GM12865 (cell line): ENCODE data around the gene FOXL3.

ENCODE experiments used
- DNase-seq: peaks from one replicate; pipeline ENCODE4 v3.0.0; 2010; ENCODE audit warnings: low read depth
- H3K4me3 ChIP-seq: 2 replicates; pipeline ENCODE4 v1.5.1; 2011; ENCODE audit warnings: mild to moderate bottlenecking, low read depth, low read length, control low read depth
- CTCF ChIP-seq: IDR thresholded peaks from 2 replicates; pipeline ENCODE4 v1.5.1; 2011; ENCODE audit warnings: low read length, control low read depth, low read depth, inconsistent platforms; ENCODE audit not compliant: insufficient read depth; ENCODE audit errors: missing control alignments

The FOXL3 gene

GRCh38 chr7:325051-325798 lies 35.3 kb downstream of the FOXL3 start:
- no peak for DNase-seq
- no peak overlapping the region for H3K4me3 ChIP-seq
- TF ChIP-seq CTCF, result no peak

- H3K4me3 ChIP-seq, result no peak overlapping the region
- no peak for TF ChIP-seq CTCF
- DNase-seq, result no peak
These were observed 35.8 kb downstream of the FOXL3 start for GRCh38 chr7:325811-326210.

GRCh38 chr7:326273-326672 lies 36.3 kb downstream of the FOXL3 start:
- no peak for TF ChIP-seq CTCF
- no peak overlapping the region for H3K4me3 ChIP-seq

GRCh38 chr7:326809-327232 lies 36.9 kb downstream of the FOXL3 start:
- TF ChIP-seq CTCF, result no peak
- DNase-seq, result no peak
- no peak overlapping the region for H3K4me3 ChIP-seq

More at GRCh38 chr7:326273-326672, 36.3 kb downstream of the FOXL3 start:
- DNase-seq, result no peak

GRCh38 chr7:327233-327931 lies 37.4 kb downstream of the FOXL3 start:
- DNase-seq, result no peak
- no peak overlapping the region for H3K4me3 ChIP-seq

GRCh38 chr7:327991-328702 lies 38.2 kb downstream of the FOXL3 start:
- TF ChIP-seq CTCF, result no peak
- DNase-seq, result no peak

More at GRCh38 chr7:327233-327931, 37.4 kb downstream of the FOXL3 start:
- no peak for TF ChIP-seq CTCF

More at GRCh38 chr7:327991-328702, 38.2 kb downstream of the FOXL3 start:
- H3K4me3 ChIP-seq, result no peak overlapping the region
